ENCODE results near the gene ZFY. TPM values are rescaled to one million over a fixed set of nuclear protein-coding genes. Genes with fewer than 3 reads are reported as not detected.
A peak's percentile ranks its signal among the peaks of the same experiment; 100 is the strongest.

The ZFY gene
- 10 to 100 TPM in 3 of 9 donors, under 1 TPM in 1, not detected in 5; 0.32 to 29.8 (median 17.8) TPM for total RNA-seq
- 10 to 100 TPM in 1 of 3 donors, 1 to 10 TPM in 1, not detected in 1; 5.6 to 14.4 TPM for polyA plus RNA-seq
- long read RNA-seq, donor 1 = 0 reads
- long read RNA-seq, donor 2 = 0 reads
- long read RNA-seq, donor 3 = 0 reads
- long read RNA-seq, donor 4, partial matches to known transcripts = 2 of 4 reads
- long read RNA-seq, donor 4, other reads (novel, unspliced or antisense) = 2 of 4 reads
- long read RNA-seq, donor 5 = 0 reads
- long read RNA-seq, donor 6, partial matches to known transcripts = 4 of 4 reads
- long read RNA-seq, donor 6, other reads (novel, unspliced or antisense) = 0 of 4 reads
- long read RNA-seq, donor 7, partial matches to known transcripts = 0 of 1 reads
- long read RNA-seq, donor 7, other reads (novel, unspliced or antisense) = 0 of 1 reads
- long read RNA-seq, donor 8 = 0 reads
- long read RNA-seq, donor 9 = 0 reads
- long read RNA-seq, donor 10 = 0 reads

- no peaks in the 10 kb centered on the region for H3K4me1 ChIP-seq (replicated peaks in 1 of 2)
- H3K27ac ChIP-seq = peak within 1 kb of the TSS in 2 of 5 donors; percentile 96 to 99
- TF ChIP-seq CTCF (IDR thresholded peaks at IDR 0.05) = no peak
- no peak for TF ChIP-seq POLR2A (IDR thresholded peaks at IDR 0.05)
- H3K4me3 ChIP-seq = peak within 1 kb of the TSS in 2 of 4 donors; percentile 14 to 33
- WGBS, 4 donors = 0 to 4% methylated on average over 4 to 84 of the region's 91 CpGs; no CpG with 5 or more reads in 2 of the 4 donors
- DNase-seq = peak in 2 of 7 donors; percentile 59 to 76
- H3K27me3 ChIP-seq = no peaks in the 10 kb centered on the region
- no peaks in the 10 kb centered on the region for H3K9me3 ChIP-seq (replicated peaks in 1 of 3)
- intact Hi-C loops (cut with DNase I) = no loop called here
- H3K36me3 ChIP-seq (replicated peaks in 1 of 2) = no peaks in the 10 kb centered on the region
Measured at GRCh38 chrY:2934861-2935715, at the start of gene ZFY. Gene ZFY (plus strand): TSS chrY:2935381. CDS start chrY:2953937, 18,556 bp downstream.

GRCh38 chrY:2885880-2886279 is 49.3 kb upstream of the ZFY start:
- Histone ChIP-seq H3K27me3 (no peaks in the 10 kb centered on the region), H3K27ac (no peak overlapping the region), H3K36me3 (replicated peaks in 1 of 2) (no peaks in the 10 kb centered on the region), H3K4me1 (replicated peaks in 1 of 2) (no peaks in the 10 kb centered on the region), H3K9me3 (replicated peaks in 1 of 3) (no peaks in the 10 kb centered on the region), H3K4me3 (no peak overlapping the region)
- TF ChIP-seq POLR2A (IDR thresholded peaks at IDR 0.05) = no peak
- no peak for TF ChIP-seq CTCF (IDR thresholded peaks at IDR 0.05)
- WGBS, 4 donors = 73 to 76% methylated on average over 3 of the region's 3 CpGs; no CpG with 5 or more reads in 2 of the 4 donors
- no peak for DNase-seq
- intact Hi-C loops (cut with DNase I) = no loop called here

- WGBS, 4 donors = 41 to 57% methylated on average over 5 of the region's 5 CpGs; no CpG with 5 or more reads in 2 of the 4 donors
- Histone ChIP-seq H3K36me3 (replicated peaks in 1 of 2) (no peaks in the 10 kb centered on the region), H3K9me3 (replicated peaks in 1 of 3) (no peaks in the 10 kb centered on the region), H3K27me3 (no peaks in the 10 kb centered on the region), H3K4me3 (no peak overlapping the region), H3K27ac (no peak overlapping the region), H3K4me1 (replicated peaks in 1 of 2) (no peaks in the 10 kb centered on the region)
- intact Hi-C loops (cut with DNase I) = no loop called here
- peak in 1 of 7 donors; percentile 13 for DNase-seq
- TF ChIP-seq CTCF (IDR thresholded peaks at IDR 0.05) = no peak
- no peak for TF ChIP-seq POLR2A (IDR thresholded peaks at IDR 0.05)
Measured at GRCh38 chrY:2887386-2887785, 47.8 kb upstream of the ZFY start.

DNA sequence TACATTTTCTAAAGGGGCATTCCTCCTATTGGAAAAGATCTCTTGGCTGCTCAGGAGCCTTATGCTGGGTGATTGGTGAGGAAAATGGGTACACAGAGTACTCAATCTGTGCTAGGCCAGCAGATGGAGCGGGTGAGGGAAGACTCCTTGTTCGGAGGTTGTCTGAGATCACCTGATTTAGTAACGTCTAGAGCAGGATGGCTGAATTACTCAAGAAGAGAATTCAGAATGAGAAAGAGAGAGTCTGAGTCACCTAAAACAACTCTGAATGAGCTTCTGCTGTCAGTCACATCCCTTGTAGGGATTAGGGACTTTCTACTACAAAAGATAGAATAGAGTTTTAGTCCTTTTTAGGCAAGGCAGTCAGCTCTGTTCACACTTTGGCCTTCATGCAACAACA is 47.2 kb upstream of the ZFY start:
- Histone ChIP-seq H3K9me3 (replicated peaks in 1 of 3) (no peaks in the 10 kb centered on the region), H3K27ac (no peak overlapping the region), H3K4me1 (replicated peaks in 1 of 2) (no peaks in the 10 kb centered on the region), H3K4me3 (no peak overlapping the region), H3K36me3 (replicated peaks in 1 of 2) (no peaks in the 10 kb centered on the region), H3K27me3 (no peaks in the 10 kb centered on the region)
- DNase-seq = no peak
- no peak for TF ChIP-seq POLR2A (IDR thresholded peaks at IDR 0.05)
- no peak for TF ChIP-seq CTCF (IDR thresholded peaks at IDR 0.05)
- intact Hi-C loops (cut with DNase I) = no loop called here
- WGBS, 4 donors = 57 to 68% methylated on average over 3 of the region's 3 CpGs; no CpG with 5 or more reads in 2 of the 4 donors
